Panc1 (cell line): Measurements from ENCODE around the gene CWF19L2.

ENCODE experiments used
- CTCF ChIP-seq: fragments of 450-650 bp; IDR thresholded peaks from 2 replicates; pipeline ENCODE4 v1.5.1; 2017; ENCODE audit warnings: mild to moderate bottlenecking
- POLR2AphosphoS5 ChIP-seq: IDR thresholded peaks from 2 replicates; pipeline ENCODE4 v1.6.1; 2012; ENCODE audit warnings: mild to moderate bottlenecking, low read depth, low read length, moderate library complexity
- REST ChIP-seq, 2 experiments: IDR thresholded peaks; 2 replicates each; pipeline ENCODE4 v1.6.1; 2011 to 2012; ENCODE audit warnings: low read depth in 2 of 2, control low read depth in 1 of 2, low read length in 1 of 2, mild to moderate bottlenecking in 1 of 2, moderate library complexity in 1 of 2; ENCODE audit not compliant: insufficient read depth in 1 of 2
- SIN3A ChIP-seq: IDR thresholded peaks from 2 replicates; pipeline ENCODE4 v1.6.1; 2012; ENCODE audit warnings: low read depth, mild to moderate bottlenecking, low read length, moderate library complexity, borderline replicate concordance; ENCODE audit not compliant: insufficient read depth

- TF ChIP-seq CTCF (no peak), POLR2AphosphoS5 (no peak), SIN3A (no peak), REST (IDR thresholded peaks at IDR 0.05; ENCODE audit: insufficient read depth in 1 of 2, low read depth in 2 of 2, low read length in 1 of 2) (no peak)
These were observed 20.2 kb upstream of the CWF19L2 start for GRCh38 chr11:107477820-107478219.
